GM12878 (cell line): ENCODE results near the gene MST1. TPM values are rescaled to one million over a fixed set of nuclear protein-coding genes. Genes with fewer than 3 reads are reported as not detected.

ENCODE experiments used
- BACH1 ChIP-seq: fragments of 450-650 bp; IDR thresholded peaks from 2 replicates; pipeline ENCODE4 v1.6.1; 2017; ENCODE audit warnings: mild to moderate bottlenecking, borderline replicate concordance
- BMI1 ChIP-seq: fragments of 450-650 bp; IDR thresholded peaks from 2 replicates; pipeline ENCODE4 v1.6.1; 2016; ENCODE audit warnings: mild to moderate bottlenecking, moderate library complexity, borderline replicate concordance
- CHD1 ChIP-seq: IDR thresholded peaks from 2 replicates; pipeline ENCODE4 v1.6.1; 2012; ENCODE audit warnings: low read depth, low read length, improper control_type of control experiment
- CHD2 ChIP-seq: IDR thresholded peaks from 2 replicates; pipeline ENCODE4 v1.6.1; 2011; ENCODE audit warnings: low read depth, low read length, improper control_type of control experiment, borderline replicate concordance
- CREB1 ChIP-seq: IDR thresholded peaks from 2 replicates; pipeline ENCODE4 v1.6.1; 2012; ENCODE audit warnings: low read depth, mild to moderate bottlenecking, inconsistent platforms
- EP300 ChIP-seq, 2 experiments: fragments of 150-350 bp in 1 of 2; IDR thresholded peaks; 2 replicates each; pipeline ENCODE4 v1.6.1; 2011 to 2012; ENCODE audit warnings: low read depth in 2 of 2, low read length in 2 of 2, borderline replicate concordance in 1 of 2, improper control_type of control experiment in 1 of 2, inconsistent platforms in 1 of 2; ENCODE audit not compliant: control insufficient read depth in 1 of 2
- ETV6 ChIP-seq, 2 experiments: fragments of 450-650 bp in 1 of 2; IDR thresholded peaks in 1 of 2; conservative IDR thresholded peaks in 1 of 2; 2 replicates each; pipeline ENCODE4 v1.6.1; 2014; ENCODE audit warnings: antibody characterized with exemption in 1 of 2, borderline replicate concordance in 1 of 2, low read depth in 1 of 2, mild to moderate bottlenecking in 1 of 2, moderate library complexity in 1 of 2
- EZH2 ChIP-seq: IDR thresholded peaks from 2 replicates; pipeline ENCODE4 v1.6.1; 2012; ENCODE audit warnings: low read depth, mild to moderate bottlenecking, control low read depth, inconsistent platforms, low read length, borderline replicate concordance; ENCODE audit not compliant: control insufficient read depth
- FOXK2 ChIP-seq: fragments of 450-650 bp; IDR thresholded peaks from 2 replicates; pipeline ENCODE4 v1.6.1; 2017; ENCODE audit warnings: mild to moderate bottlenecking, moderate library complexity
- HDAC2 ChIP-seq: fragments of 200-600 bp; sonication (generic); IDR thresholded peaks from 2 replicates; pipeline ENCODE4 v1.6.1; 2017
- JUNB ChIP-seq: IDR thresholded peaks from 2 replicates; pipeline ENCODE4 v1.6.1; 2016; ENCODE audit warnings: antibody characterized with exemption, mild to moderate bottlenecking
- MYC ChIP-seq: IDR thresholded peaks from 2 replicates; pipeline ENCODE4 v1.6.1; 2011; ENCODE audit warnings: mild to moderate bottlenecking, low read length, moderate library complexity, inconsistent platforms; ENCODE audit not compliant: insufficient read depth, insufficient replicate concordance, insufficient read length, severe bottlenecking
- RUNX3 ChIP-seq: IDR thresholded peaks from 2 replicates; pipeline ENCODE4 v1.6.1; 2012; ENCODE audit warnings: low read length, inconsistent platforms
- SP1 ChIP-seq: IDR thresholded peaks from one replicate; pipeline ENCODE4 v1.6.1; 2011; ENCODE audit warnings: low read depth, low read length
- SREBF2 ChIP-seq: IDR thresholded peaks from 2 replicates; pipeline ENCODE4 v1.6.1; 2012; ENCODE audit warnings: mild to moderate bottlenecking, low read length
- SRF ChIP-seq, 2 experiments: IDR thresholded peaks; 2 replicates each; pipeline ENCODE4 v1.6.1; 2011; ENCODE audit warnings: low read depth in 2 of 2, low read length in 2 of 2, mild to moderate bottlenecking in 1 of 2, moderate library complexity in 1 of 2
- STAT3 ChIP-seq: IDR thresholded peaks from 2 replicates; pipeline ENCODE4 v1.6.1; 2011; ENCODE audit warnings: low read depth, low read length, improper control_type of control experiment
- WRNIP1 ChIP-seq: IDR thresholded peaks from 2 replicates; pipeline ENCODE4 v1.6.1; 2011; ENCODE audit warnings: low read depth, low read length, improper control_type of control experiment, borderline replicate concordance
- ZSCAN29 ChIP-seq: fragments of 450-650 bp; IDR thresholded peaks from 2 replicates; pipeline ENCODE4 v1.6.1; 2017; ENCODE audit warnings: mild to moderate bottlenecking, moderate library complexity
- polyA plus RNA-seq, 11 experiments: library from polyadenylated mRNA; depleted of rRNA in 4 of 11; unstranded in 6 of 11; stranded (reverse) in 5 of 11; fragments of >200 nt; fragmentation: Nextera tagmentation in 4 of 11; fragmentation: Illumina TruSeq in 1 of 11; extraction: Ambion mirVana in 4 of 11; extraction: Trizol in 1 of 11; gene quantifications; 1 replicate in 1 of 11; 2 replicates in 10 of 11; pipeline versions ENCODE4 v1.2.1 to v1.2.3, GENCODE V29; 2011 to 2016; ENCODE audit warnings: inconsistent platforms in 2 of 11, missing spikeins in 2 of 11, low read depth in 1 of 11
- total RNA-seq, 4 experiments: library from RNA; depleted of rRNA in 3 of 4; stranded (reverse); fragments of >200 nt in 3 of 4; fragmentation: Illumina TruSeq in 1 of 4; extraction: Trizol in 1 of 4; gene quantifications; 2 replicates each; pipeline versions ENCODE4 v1.2.1 to v1.2.3, GENCODE V29; 2013 to 2021
- TF ChIP-seq, protein P1 (sequence below): fragments of 450-650 bp; IDR thresholded peaks from 2 replicates; pipeline ENCODE4 v1.6.1; 2016; ENCODE audit warnings: mild to moderate bottlenecking
- TF ChIP-seq, protein P2 (sequence below), 3 experiments: IDR thresholded peaks in 2 of 3; conservative IDR thresholded peaks in 1 of 3; 2 replicates each; pipeline ENCODE4 v1.5.1; 2011; ENCODE audit warnings: low read depth in 3 of 3, low read length in 3 of 3, mild to moderate bottlenecking in 3 of 3, control low read depth in 2 of 3, moderate library complexity in 2 of 3, inconsistent platforms in 1 of 3, mixed read lengths in 1 of 3; ENCODE audit not compliant: control insufficient read depth in 2 of 3, insufficient read depth in 1 of 3; ENCODE audit errors: extremely low read depth in 1 of 3
- TF ChIP-seq, protein P3 (sequence below): fragments of 450-650 bp; IDR thresholded peaks from 2 replicates; pipeline ENCODE4 v1.6.1; 2017; ENCODE audit warnings: mild to moderate bottlenecking, moderate library complexity

The MST1 gene
- total and polyA plus RNA-seq, 10 of the 15 experiments (the other 5 are each of a cell fraction or from before 2014, with no cell fraction given): 1.2 to 25.5 (median 4.1) TPM

DNA sequence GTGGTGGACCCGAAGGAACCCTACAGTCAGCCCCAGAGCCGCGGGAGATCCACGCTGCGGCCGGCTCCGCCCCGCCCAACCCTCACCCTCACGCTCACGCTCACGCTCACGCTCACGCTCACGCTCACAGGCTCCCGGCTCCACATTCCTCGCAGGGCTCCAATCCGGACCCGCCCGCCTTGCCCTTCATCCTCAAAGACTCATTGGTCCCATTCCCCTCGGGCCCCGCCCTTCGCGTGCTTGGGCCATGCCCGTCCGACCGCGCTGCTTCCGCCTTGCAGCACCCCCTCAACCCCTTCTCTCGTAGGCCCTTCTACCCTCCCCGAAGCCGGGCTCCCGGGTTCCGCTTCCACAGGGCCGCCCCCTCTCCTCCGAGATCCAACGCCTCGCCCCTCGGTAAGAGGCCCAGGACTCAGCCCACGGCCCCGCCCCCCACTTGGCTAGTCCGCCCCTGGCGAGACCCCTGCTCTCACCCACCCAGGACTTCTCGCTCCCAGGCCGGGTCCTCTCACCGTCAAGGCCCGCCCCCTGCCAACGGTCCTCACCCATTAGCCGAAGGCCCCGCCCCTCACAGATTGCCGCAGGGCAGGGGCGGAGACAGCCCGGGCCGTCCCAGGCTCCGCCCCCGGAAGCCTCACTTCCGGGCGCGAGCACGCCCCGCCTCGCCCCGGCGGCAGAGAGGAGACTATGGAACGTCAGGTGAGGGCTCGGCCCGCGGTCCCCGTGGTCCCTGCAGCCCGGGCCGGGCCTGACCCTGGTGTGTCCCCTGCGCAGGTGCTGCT, 15.4 kb downstream of the MST1 start, which contains the start of gene APEH (continued):
- TF ChIP-seq, protein P1, sequence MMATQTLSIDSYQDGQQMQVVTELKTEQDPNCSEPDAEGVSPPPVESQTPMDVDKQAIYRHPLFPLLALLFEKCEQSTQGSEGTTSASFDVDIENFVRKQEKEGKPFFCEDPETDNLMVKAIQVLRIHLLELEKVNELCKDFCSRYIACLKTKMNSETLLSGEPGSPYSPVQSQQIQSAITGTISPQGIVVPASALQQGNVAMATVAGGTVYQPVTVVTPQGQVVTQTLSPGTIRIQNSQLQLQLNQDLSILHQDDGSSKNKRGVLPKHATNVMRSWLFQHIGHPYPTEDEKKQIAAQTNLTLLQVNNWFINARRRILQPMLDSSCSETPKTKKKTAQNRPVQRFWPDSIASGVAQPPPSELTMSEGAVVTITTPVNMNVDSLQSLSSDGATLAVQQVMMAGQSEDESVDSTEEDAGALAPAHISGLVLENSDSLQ: peak; percentile 95
- no peak for TF ChIP-seq ZSCAN29
- TF ChIP-seq MYC: peak; percentile 63
- TF ChIP-seq RUNX3: peak; percentile 54; the same call in 1 of the 2 replicates
- TF ChIP-seq, protein P2, sequence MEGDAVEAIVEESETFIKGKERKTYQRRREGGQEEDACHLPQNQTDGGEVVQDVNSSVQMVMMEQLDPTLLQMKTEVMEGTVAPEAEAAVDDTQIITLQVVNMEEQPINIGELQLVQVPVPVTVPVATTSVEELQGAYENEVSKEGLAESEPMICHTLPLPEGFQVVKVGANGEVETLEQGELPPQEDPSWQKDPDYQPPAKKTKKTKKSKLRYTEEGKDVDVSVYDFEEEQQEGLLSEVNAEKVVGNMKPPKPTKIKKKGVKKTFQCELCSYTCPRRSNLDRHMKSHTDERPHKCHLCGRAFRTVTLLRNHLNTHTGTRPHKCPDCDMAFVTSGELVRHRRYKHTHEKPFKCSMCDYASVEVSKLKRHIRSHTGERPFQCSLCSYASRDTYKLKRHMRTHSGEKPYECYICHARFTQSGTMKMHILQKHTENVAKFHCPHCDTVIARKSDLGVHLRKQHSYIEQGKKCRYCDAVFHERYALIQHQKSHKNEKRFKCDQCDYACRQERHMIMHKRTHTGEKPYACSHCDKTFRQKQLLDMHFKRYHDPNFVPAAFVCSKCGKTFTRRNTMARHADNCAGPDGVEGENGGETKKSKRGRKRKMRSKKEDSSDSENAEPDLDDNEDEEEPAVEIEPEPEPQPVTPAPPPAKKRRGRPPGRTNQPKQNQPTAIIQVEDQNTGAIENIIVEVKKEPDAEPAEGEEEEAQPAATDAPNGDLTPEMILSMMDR (IDR thresholded peaks at IDR 0.05 in 2 of 3, conservative IDR thresholded peaks at IDR 0.05 in 1 of 3; ENCODE audit: control insufficient read depth in 2 of 3, extremely low read depth in 1 of 3, insufficient read depth in 1 of 3, low read depth in 3 of 3, low read length in 3 of 3): no peak
- TF ChIP-seq CHD1: no peak
- no peak for TF ChIP-seq FOXK2
- TF ChIP-seq CREB1: no peak; the same call in none of the 2 replicates
- TF ChIP-seq SREBF2: no peak
- no peak for TF ChIP-seq HDAC2
- TF ChIP-seq EP300 (IDR thresholded peaks at IDR 0.05; ENCODE audit: borderline replicate concordance in 1 of 2, control insufficient read depth in 1 of 2, low read depth in 2 of 2, low read length in 2 of 2): no peak; a peak in 1 of 4 replicates
- TF ChIP-seq SRF (IDR thresholded peaks at IDR 0.05; ENCODE audit: low read depth in 2 of 2, low read length in 2 of 2): no peak
- no peak for TF ChIP-seq BMI1
- no peak; the same call in 1 of the 2 replicates for TF ChIP-seq BACH1
- TF ChIP-seq CHD2: peak; percentile 64; the same call in 1 of the 2 replicates
- no peak for TF ChIP-seq WRNIP1
- TF ChIP-seq, protein P3, sequence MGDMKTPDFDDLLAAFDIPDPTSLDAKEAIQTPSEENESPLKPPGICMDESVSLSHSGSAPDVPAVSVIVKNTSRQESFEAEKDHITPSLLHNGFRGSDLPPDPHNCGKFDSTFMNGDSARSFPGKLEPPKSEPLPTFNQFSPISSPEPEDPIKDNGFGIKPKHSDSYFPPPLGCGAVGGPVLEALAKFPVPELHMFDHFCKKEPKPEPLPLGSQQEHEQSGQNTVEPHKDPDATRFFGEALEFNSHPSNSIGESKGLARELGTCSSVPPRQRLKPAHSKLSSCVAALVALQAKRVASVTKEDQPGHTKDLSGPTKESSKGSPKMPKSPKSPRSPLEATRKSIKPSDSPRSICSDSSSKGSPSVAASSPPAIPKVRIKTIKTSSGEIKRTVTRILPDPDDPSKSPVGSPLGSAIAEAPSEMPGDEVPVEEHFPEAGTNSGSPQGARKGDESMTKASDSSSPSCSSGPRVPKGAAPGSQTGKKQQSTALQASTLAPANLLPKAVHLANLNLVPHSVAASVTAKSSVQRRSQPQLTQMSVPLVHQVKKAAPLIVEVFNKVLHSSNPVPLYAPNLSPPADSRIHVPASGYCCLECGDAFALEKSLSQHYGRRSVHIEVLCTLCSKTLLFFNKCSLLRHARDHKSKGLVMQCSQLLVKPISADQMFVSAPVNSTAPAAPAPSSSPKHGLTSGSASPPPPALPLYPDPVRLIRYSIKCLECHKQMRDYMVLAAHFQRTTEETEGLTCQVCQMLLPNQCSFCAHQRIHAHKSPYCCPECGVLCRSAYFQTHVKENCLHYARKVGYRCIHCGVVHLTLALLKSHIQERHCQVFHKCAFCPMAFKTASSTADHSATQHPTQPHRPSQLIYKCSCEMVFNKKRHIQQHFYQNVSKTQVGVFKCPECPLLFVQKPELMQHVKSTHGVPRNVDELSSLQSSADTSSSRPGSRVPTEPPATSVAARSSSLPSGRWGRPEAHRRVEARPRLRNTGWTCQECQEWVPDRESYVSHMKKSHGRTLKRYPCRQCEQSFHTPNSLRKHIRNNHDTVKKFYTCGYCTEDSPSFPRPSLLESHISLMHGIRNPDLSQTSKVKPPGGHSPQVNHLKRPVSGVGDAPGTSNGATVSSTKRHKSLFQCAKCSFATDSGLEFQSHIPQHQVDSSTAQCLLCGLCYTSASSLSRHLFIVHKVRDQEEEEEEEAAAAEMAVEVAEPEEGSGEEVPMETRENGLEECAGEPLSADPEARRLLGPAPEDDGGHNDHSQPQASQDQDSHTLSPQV: no peak
- no peak for TF ChIP-seq STAT3
- TF ChIP-seq ETV6 (conservative IDR thresholded peaks at IDR 0.05 in 1 of 2, IDR thresholded peaks at IDR 0.05 in 1 of 2; ENCODE audit: borderline replicate concordance in 1 of 2, low read depth in 1 of 2): no peak
- TF ChIP-seq EZH2: no peak
- peak; percentile 82 for TF ChIP-seq SP1
- TF ChIP-seq JUNB: no peak
